ENCODE data around the gene COX8A.
A peak's percentile ranks its signal among the peaks of the same experiment; 100 is the strongest.

The COX8A gene

DNA sequence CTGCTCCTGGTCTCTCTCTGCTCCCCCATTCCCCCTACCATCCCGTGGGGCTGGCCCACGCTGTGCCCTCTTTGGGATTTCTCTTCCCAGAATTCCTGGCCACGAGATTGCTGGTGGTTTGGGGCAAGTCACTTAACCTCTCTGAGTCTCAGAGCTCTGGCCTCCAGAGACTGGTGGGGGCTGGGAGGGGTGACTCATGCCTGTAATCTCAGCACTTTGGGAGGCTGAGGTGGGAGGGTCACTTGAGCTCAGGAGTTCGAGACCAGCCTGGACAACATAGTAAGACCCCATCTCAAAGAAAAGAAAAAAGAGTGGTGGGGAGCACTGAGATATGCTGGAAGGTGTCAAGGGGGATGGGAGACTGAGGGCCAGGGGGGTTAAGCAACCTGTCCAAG, 30.2 kb downstream of the COX8A start:
- no peak for DNase-seq

- DNase-seq: no peak
Observed at GRCh38 chr11:64005691-64006090, 31.3 kb downstream of the COX8A start.

DNA sequence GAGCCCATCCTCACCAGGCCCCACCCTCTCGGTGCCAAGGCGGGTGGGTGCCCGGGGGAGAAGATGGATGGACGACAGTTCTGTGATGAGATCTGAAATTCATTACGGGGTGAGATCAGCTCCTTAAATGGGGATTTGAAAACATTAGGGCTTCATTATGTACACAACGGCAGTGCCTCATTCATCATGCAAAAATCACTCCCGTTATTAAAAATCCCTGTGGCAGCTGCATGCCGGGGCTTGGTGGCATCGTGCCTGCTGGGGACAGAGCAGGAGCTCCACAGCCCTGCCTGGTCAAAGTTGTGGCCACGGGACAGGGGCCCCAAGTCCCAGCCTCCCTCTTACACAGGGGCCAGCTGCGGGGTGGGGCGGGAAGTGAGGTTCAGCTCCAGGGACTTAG, 32.0 kb downstream of the COX8A start:
- no peak for DNase-seq

GRCh38 chr11:64007160-64007628, 32.8 kb downstream of the COX8A start:
- DNase-seq: peak; percentile 18

GRCh38 chr11:64007629-64008282, 33.3 kb downstream of the COX8A start:
- peak; percentile 28 for DNase-seq

DNA sequence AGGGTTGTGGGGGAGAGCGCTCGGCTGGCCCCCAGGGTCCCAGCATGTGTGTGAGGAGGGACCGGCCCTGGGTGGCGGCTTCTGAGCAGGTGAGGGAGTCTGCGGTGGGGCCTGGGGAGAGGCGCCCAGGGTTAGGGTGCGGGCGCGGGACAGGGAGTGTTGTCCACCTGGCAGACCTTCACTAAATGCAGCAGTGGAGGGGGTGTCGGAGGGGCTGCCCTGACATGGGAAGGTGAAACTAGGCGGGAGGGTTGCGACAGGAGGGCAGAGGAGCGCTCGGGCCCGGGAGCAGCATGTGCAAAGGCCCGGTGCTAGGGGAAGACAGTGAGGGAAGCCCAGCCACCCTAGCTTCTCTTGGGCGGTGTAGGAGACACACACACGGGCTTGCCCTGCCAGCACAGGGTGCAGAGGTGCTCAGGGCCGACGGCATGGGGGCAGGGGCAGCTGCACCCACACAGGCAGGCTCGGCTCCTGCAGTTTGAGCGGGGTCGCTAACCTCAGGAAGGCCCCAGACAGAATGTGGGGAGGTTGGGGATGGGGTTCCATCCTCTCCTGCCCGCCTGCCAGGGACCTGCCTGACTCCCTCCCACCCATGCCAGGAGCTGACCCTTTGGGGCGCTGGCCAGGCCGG, 34.0 kb downstream of the COX8A start:
- no peak for DNase-seq

- DNase-seq: no peak
Observed at GRCh38 chr11:64008914-64009633, 34.7 kb downstream of the COX8A start.

GRCh38 chr11:64009710-64010109, 35.3 kb downstream of the COX8A start:
- DNase-seq: no peak

GRCh38 chr11:64010783-64011182, 36.4 kb downstream of the COX8A start:
- DNase-seq: no peak

DNA sequence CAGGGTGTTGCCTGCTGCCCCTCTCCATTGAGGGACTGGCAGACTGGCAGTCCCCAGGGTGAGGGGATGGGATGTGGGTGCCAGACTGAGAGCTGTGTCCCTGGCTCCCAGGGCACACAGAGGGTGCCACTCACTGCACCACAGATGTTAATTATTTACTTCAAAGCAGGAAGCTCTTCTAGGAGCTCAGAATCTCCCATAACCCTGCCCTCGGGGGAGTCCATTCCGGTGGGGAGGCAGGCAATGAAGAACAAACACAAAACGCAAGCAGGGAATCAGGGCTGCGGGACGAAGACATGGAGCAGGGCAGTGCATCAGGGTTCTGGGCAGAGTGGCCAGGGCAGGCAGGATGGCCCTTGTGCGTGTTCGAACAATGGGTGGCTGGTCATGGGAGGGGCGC, 37.0 kb downstream of the COX8A start:
- no peak for DNase-seq

GRCh38 chr11:64013141-64013896, 38.9 kb downstream of the COX8A start:
- no peak for DNase-seq

DNA sequence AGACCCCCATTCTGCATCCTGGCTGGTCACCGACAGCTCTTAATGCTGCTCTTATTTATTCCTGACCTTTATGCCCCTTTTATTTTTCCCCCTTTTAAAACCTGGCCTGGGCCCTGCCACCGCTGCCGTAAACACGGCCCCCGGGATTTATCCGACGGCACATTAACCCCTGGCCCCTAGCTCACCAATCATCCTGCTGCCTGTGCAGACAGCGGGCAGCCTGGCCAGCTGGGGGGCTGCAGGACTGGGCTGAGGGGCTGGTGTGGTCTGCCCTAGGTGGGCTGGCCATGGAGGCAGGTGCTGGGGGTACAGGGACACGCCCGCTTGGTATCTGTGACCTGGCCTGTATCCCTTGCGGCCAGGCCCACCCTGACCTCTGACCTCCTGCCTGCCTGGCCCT, 39.9 kb downstream of the COX8A start:
- no peak for DNase-seq

- no peak for DNase-seq
Observed at GRCh38 chr11:64015510-64015909, 41.1 kb downstream of the COX8A start.

DNA sequence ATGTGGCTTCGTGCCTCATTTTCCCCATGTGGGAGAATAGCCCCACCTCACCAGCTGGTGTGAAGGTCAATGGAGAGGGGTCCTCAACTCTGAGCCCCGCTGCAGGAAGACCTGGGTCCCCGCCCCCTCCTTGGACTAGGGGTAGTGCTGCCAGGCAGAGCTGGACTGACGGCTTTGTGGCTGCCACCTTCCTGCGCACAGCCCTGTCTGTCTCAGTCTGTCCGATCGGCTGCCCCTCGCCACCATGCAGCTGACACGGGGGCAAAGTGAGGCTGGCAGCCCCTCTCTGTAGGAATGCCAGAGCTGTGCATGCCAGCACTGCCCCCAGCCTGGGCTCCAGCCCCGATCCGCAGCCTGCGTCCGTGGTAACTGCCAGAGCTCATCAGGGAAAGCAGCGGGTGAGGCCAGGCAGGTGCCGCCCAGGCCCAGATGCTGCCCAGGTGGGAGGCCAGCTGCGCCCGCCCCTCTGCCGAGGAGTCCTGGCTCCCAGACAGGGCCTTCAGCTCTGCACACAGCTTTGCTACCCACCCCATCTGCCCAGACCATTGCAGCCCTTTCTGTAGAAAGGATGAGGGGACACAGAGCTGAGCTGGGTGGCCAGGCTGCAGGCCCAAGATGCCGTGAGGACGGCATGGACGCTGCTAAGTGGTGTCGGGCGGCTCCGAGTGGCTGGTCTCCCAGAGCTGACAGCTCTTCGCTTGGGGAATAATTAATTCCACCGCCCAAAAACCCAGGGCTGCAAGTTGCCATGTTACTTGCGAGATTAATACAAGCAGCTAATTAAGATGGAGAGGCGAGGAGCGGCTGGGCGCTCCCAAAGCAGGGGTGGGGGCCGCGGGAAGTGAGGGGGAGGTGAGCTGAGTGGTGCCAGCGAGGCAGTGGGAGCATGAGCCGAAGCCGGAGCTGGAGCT, 41.8 kb downstream of the COX8A start:
- DNase-seq: no peak

DNA sequence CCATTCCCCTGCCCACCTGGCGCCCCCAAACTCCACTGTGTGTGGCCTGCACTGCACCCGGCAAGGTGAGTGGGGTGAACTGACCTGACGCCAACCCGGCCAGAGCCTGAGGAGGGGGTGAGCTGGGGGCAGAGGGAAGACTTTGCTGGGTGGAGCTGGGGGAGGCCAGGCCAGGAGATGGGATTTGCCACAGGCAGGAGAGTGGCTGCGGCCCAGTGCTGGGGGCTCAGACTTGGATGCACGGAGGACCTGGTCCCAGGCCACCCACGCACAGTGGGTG, 43.5 kb downstream of the COX8A start:
- DNase-seq: no peak

GRCh38 chr11:64018310-64018709, 43.9 kb downstream of the COX8A start:
- DNase-seq: no peak

DNA sequence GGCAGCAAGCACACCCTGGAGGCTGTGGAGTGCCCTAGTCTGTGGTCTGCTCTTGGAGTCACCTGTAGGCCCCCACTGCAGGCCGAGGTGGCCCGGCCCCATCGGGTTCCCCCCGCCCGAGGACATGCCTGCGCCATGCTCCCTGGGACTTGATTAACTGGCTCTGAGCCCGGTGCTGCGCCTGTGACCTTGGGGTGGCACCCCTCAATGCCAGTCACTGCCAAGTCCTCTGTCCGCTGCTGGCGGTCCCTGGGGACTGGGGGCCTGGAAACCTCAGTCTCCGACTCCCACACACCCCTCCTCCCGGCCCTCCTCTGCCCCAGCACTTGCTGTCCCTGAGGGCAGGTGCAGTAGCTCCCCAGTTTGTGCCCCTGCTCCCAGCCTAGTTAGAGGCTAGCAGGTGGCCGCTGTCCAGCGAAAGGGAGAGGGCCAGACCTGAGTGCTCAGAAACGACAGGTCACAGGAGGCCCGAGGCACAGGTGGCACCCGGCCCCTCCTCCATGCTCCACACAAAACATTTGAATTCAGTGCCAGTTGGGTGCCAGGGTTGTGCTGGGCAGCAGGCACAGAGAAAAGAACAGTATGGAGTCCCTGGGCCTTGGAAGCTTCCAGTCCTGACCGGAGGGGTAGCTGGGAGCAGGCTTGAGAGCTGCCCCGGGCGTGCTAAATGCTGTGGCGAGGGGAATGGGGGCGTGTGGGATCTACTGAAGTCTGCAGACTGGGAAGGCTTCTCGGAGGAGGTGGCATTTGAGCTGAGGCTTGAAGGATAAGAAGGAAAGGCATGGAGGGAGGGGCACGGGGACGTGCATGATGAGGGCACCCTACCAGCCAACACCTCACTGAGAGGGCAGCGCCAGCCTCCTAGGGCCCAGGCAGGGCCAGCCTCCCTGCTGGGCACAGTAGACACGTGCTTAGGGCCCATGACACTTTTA, 45.0 kb downstream of the COX8A start:
- no peak for DNase-seq

- no peak for DNase-seq
Observed at GRCh38 chr11:64020976-64021756, 46.7 kb downstream of the COX8A start.

- no peak for DNase-seq
Observed at GRCh38 chr11:64021757-64022093, 47.3 kb downstream of the COX8A start.

DNA sequence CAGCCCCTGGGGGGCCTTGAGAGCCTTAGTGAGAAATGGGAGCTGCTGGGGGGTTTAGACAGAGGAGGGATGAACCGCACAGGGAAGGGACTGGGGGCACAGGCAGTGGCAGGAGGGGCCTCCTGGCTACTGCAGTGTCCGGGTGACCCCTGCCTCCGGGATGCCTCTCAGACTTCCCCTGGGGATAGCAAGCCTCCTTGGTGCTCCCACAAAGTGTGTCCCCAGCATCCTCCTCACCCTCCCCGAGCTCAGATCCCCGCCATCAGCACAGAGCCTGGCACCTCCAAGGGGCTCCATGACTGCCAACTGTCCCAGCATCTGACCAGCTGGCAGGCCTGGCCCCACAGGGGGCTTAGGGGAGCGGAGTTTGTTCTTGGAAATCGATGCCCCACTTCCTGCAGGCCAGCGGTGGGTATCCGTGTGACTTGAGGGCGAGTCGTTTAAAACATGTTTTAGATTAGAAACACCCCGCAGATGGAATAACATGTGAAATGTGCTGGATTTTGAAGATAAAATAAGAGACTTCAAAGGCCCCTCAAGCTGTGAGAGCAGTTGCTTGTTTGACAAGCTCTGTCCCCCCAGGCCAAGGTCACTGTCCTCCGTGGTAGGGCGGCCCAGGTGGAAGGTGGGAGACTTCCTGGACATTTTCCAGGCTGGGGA, 47.8 kb downstream of the COX8A start:
- no peak for DNase-seq

Data from NCI-H510A treated with DMSO at 0.1 percent for 48 hours (cell line).